Kidney (tissue), 14 donors: ENCODE results near the gene ZSCAN5B. TPM values are rescaled to one million over a fixed set of nuclear protein-coding genes. Genes with fewer than 3 reads are reported as not detected.
A peak's percentile ranks its signal among the peaks of the same experiment; 100 is the strongest.

Experiments used
- DNase-seq, 5 donors: peaks; one replicate each; pipeline ENCODE4 v3.0.0-alpha.2; 2013 to 2020
- FAIRE-seq: peaks from 2 replicates; lab custom pipeline; 2012; peaks lifted over from hg19 to GRCh38; lab: Jason Lieb, UNC
- H3K27ac ChIP-seq, 2 donors: one replicate each; pipeline ENCODE4 v1.7.0; 2013; ENCODE audit warnings: low read depth in 2 of 2, low read length in 2 of 2, inconsistent platforms in 1 of 2
- H3K27me3 ChIP-seq: one replicate; pipeline ENCODE4 v1.7.1; 2013; ENCODE audit warnings: low read length, inconsistent platforms; ENCODE audit not compliant: control insufficient read depth, insufficient read depth
- H3K36me3 ChIP-seq, 3 donors: one replicate each; pipeline versions ENCODE4 v1.7.0 to v1.7.1; 2013; ENCODE audit warnings: low read length in 3 of 3, control low read depth in 1 of 3, inconsistent platforms in 1 of 3; ENCODE audit not compliant: insufficient read depth in 3 of 3, control insufficient read depth in 2 of 3
- H3K4me1 ChIP-seq, 3 donors: one replicate each; pipeline versions ENCODE4 v1.7.0 to v1.7.1; 2013; ENCODE audit warnings: low read length in 3 of 3, inconsistent platforms in 1 of 3, low read depth in 1 of 3; ENCODE audit not compliant: control insufficient read depth in 2 of 3, insufficient read depth in 2 of 3
- H3K4me3 ChIP-seq, 3 donors: one replicate each; pipeline versions ENCODE4 v1.7.0 to v1.8.1; 2013; ENCODE audit warnings: low read length in 3 of 3, control low read depth in 1 of 3, inconsistent platforms in 1 of 3
- H3K9ac ChIP-seq, 3 donors: one replicate each; pipeline versions ENCODE4 v1.7.0 to v1.7.1; 2013; ENCODE audit warnings: low read length in 3 of 3, control low read depth in 1 of 3, inconsistent platforms in 1 of 3
- H3K9me3 ChIP-seq, 3 donors: one replicate each; pipeline versions ENCODE4 v1.7.0 to v1.7.1; 2013; ENCODE audit warnings: low read length in 3 of 3, control low read depth in 1 of 3, inconsistent platforms in 1 of 3; ENCODE audit not compliant: control insufficient read depth in 2 of 3, insufficient read depth in 1 of 3
- CTCF ChIP-seq: IDR thresholded peaks from 3 replicates; pipeline ENCODE4 v1.5.1; 2012; ENCODE audit warnings: mild to moderate bottlenecking, moderate library complexity, borderline replicate concordance; ENCODE audit not compliant: insufficient read depth; ENCODE audit errors: extremely low read depth
- intact Hi-C: fragments of 100-400 bp; cut with DNase I; formaldehyde crosslinking; loops from one replicate; pipeline ENCODE4 v1.11.1; 2022
- polyA plus RNA-seq: library from polyadenylated mRNA; stranded (reverse); fragments of 350-450 nt; fragmentation: Illumina TruSeq; extraction: RNeasy Lipid Tissue Mini Kit (QIAGEN cat#74804); gene quantifications from one replicate; pipeline ENCODE4 v1.2.3, GENCODE V29; 2014; ENCODE audit warnings: low read depth, low replicate concordance; ENCODE audit not compliant: insufficient read depth
- total RNA-seq: library from RNA; stranded (reverse); fragmentation: NEBNext Ultra II Directional; extraction: Animal tissue kit (Norgen Biotek cat#: 25700); gene quantifications from one replicate; pipeline ENCODE4 v1.2.1, GENCODE V29; 2021
- donor health status: control.
- donor health status: control.
- donor health status: control.
- donor health status: control.
- donor health status: control.
- donor health status: DM: yes; HTN: yes; CAD: no.
- donor health status: Normal renal cell carcinoma (clear cell type).

Gene ZSCAN5B
- total and polyA plus RNA-seq, 2 donors from 2014 or later, result not detected

- DNase-seq, result no peak
- Histone ChIP-seq H3K9ac (no peak overlapping the region), H3K27me3 (no peaks in the 10 kb centered on the region), H3K36me3 (peaks cover 4 to 17% (median 12%) of the 10 kb centered on the region in 3 donors), H3K4me3 (no peak overlapping the region), H3K9me3 (no peaks in the 10 kb centered on the region), H3K27ac (peak overlapping the region in 1 of 2 donors; percentile 51), H3K4me1 (no peaks in the 10 kb centered on the region)
- TF ChIP-seq CTCF, result no peak
- FAIRE-seq, result no peak
- intact Hi-C loops, result loop anchor here (10.0 kb wide), 1 partner anchor 52 kb away; no protein-coding TSS in a partner anchor
Observed at GRCh38 chr19:56156768-56157167, 40.8 kb downstream of the ZSCAN5B start.

GRCh38 chr19:56155124-56155687, 42.4 kb downstream of the ZSCAN5B start:
- Histone ChIP-seq H3K9me3 (no peaks in the 10 kb centered on the region), H3K9ac (no peak overlapping the region), H3K4me1 (no peaks in the 10 kb centered on the region), H3K36me3 (peaks cover 4 to 17% (median 12%) of the 10 kb centered on the region in 3 donors), H3K27ac (no peak overlapping the region), H3K27me3 (no peaks in the 10 kb centered on the region), H3K4me3 (no peak overlapping the region)
- TF ChIP-seq CTCF, result peak; percentile 9
- no peak for DNase-seq
- FAIRE-seq, result no peak
- intact Hi-C loops, result loop anchor here (10.0 kb wide), 1 partner anchor 50 kb away; no protein-coding TSS in a partner anchor

- H3K9me3 ChIP-seq, result no peaks in the 10 kb centered on the region
- H3K27ac ChIP-seq, result no peak overlapping the region
- FAIRE-seq (no peak), DNase-seq (peak in 3 of 5 donors; percentile 44 to 70 (median 62))
- H3K36me3 ChIP-seq, result peaks cover 0 to 15% (median 6%) of the 10 kb centered on the region in 3 donors
- H3K9ac ChIP-seq, result no peak overlapping the region
- intact Hi-C loops, result loop anchor here (10.0 kb wide), 1 partner anchor 49 kb away; no protein-coding TSS in a partner anchor
- no peak overlapping the region for H3K4me3 ChIP-seq
- no peaks in the 10 kb centered on the region for H3K4me1 ChIP-seq
- no peak for TF ChIP-seq CTCF
- H3K27me3 ChIP-seq, result no peaks in the 10 kb centered on the region
Observed at GRCh38 chr19:56153507-56153906, 44.1 kb downstream of the ZSCAN5B start.

- H3K27me3 ChIP-seq, result no peaks in the 10 kb centered on the region
- H3K36me3 ChIP-seq, result peaks cover 0 to 10% (median 6%) of the 10 kb centered on the region in 3 donors
- no peak for TF ChIP-seq CTCF
- H3K4me3 ChIP-seq, result no peak overlapping the region
- H3K27ac ChIP-seq, result no peak overlapping the region
- no peak for DNase-seq
- H3K4me1 ChIP-seq, result no peaks in the 10 kb centered on the region
- no peak overlapping the region for H3K9ac ChIP-seq
- intact Hi-C loops, result loop anchor here (10.0 kb wide), 1 partner anchor 48 kb away; no protein-coding TSS in a partner anchor
- FAIRE-seq, result no peak
- H3K9me3 ChIP-seq, result no peaks in the 10 kb centered on the region
Observed at GRCh38 chr19:56152644-56153043, 44.9 kb downstream of the ZSCAN5B start.
